Spleen (tissue), 11 donors: ENCODE data around the gene PTGER2. TPM values are rescaled to one million over a fixed set of nuclear protein-coding genes. Genes with fewer than 3 reads are reported as not detected.

ENCODE experiments used
- DNase-seq: peaks from one replicate; pipeline ENCODE4 v3.0.0-alpha.2; 2020
- H3K27ac ChIP-seq, 8 donors: fragments of 200-600 bp; sonication (generic) in 7 of 8; 1 replicate in 4 of 8; 2 replicates in 4 of 8; pipeline versions ENCODE4 v1.5.0 to v1.8.0; 2016 to 2021; ENCODE audit warnings: inconsistent platforms in 4 of 8, mild to moderate bottlenecking in 4 of 8, moderate library complexity in 1 of 8
- H3K27me3 ChIP-seq, 7 donors: fragments of 200-600 bp; sonication (generic) in 6 of 7; replicated peaks in 1 of 7; 1 replicate in 4 of 7; 2 replicates in 3 of 7; pipeline versions ENCODE4 v1.5.0 to v1.8.0; 2016 to 2021; ENCODE audit warnings: inconsistent platforms in 3 of 7, mild to moderate bottlenecking in 1 of 7
- H3K36me3 ChIP-seq, 6 donors: fragments of 200-600 bp; sonication (generic) in 5 of 6; 1 replicate in 4 of 6; 2 replicates in 2 of 6; pipeline versions ENCODE4 v1.5.0 to v1.8.0; 2016 to 2021; ENCODE audit warnings: inconsistent platforms in 2 of 6
- H3K4me1 ChIP-seq, 6 donors: fragments of 200-600 bp; sonication (generic) in 5 of 6; 1 replicate in 3 of 6; 2 replicates in 3 of 6; pipeline versions ENCODE4 v1.5.0 to v1.8.0; 2016 to 2021; ENCODE audit warnings: inconsistent platforms in 3 of 6
- H3K4me3 ChIP-seq, 8 donors: fragments of 200-600 bp; sonication (generic) in 7 of 8; 1 replicate in 4 of 8; 2 replicates in 4 of 8; pipeline versions ENCODE4 v1.5.0 to v1.8.0; 2016 to 2021; ENCODE audit warnings: inconsistent platforms in 4 of 8, mild to moderate bottlenecking in 4 of 8, moderate library complexity in 2 of 8
- H3K9me3 ChIP-seq, 8 donors: fragments of 200-600 bp; sonication (generic) in 7 of 8; 1 replicate in 4 of 8; 2 replicates in 4 of 8; pipeline versions ENCODE4 v1.5.0 to v1.8.0; 2016 to 2021; ENCODE audit warnings: inconsistent platforms in 4 of 8
- POLR2A ChIP-seq, 3 donors: fragments of 450-650 bp; IDR thresholded peaks; one replicate each; pipeline ENCODE4 v1.5.1; 2017; ENCODE audit warnings: antibody characterized with exemption in 3 of 3, mild to moderate bottlenecking in 1 of 3
- POLR2AphosphoS5 ChIP-seq, 3 donors: sonication (generic); formaldehyde crosslinking; IDR thresholded peaks; one replicate each; pipeline ENCODE4 v1.5.1; 2017; ENCODE audit warnings: antibody characterized with exemption in 3 of 3
- WGBS, 5 donors: extraction: QIAGEN DNeasy Blood & Tissue Kit in 3 of 5; methylation state at CpG; one replicate each; pipeline versions ENCODE4 v1.1.5 to v1.1.7; 2013 to 2018; 5-methylcytosine and 5-hydroxymethylcytosine counted together
- intact Hi-C: fragments of 100-400 bp; cut with DNase I; formaldehyde crosslinking; loops from one replicate; pipeline ENCODE4 v1.15.0; 2023; ENCODE audit warnings: low total_unique reads
- polyA plus RNA-seq, 3 donors: library from polyadenylated mRNA; stranded (reverse); fragments of 200-250 nt; gene quantifications; one replicate each; pipeline ENCODE4 v1.2.1, GENCODE V29; 2013
- total RNA-seq, 7 donors: library from RNA; depleted of rRNA in 3 of 7; stranded (reverse); fragments of >200 nt in 3 of 7; fragmentation: NEBNext Ultra II Directional in 4 of 7; extraction: Animal tissue kit (Norgen Biotek cat#: 25700) in 4 of 7; gene quantifications; one replicate each; pipeline versions ENCODE4 v1.1.0 to v1.2.1, GENCODE V29; 2016 to 2021
- TF ChIP-seq, protein P1 (sequence below), 11 experiments: fragments of 200-600 bp in 7 of 11; fragments of 450-650 bp in 4 of 11; sonication (generic) in 4 of 11; IDR thresholded peaks in 8 of 11; conservative IDR thresholded peaks in 3 of 11; 1 replicate in 7 of 11; 2 replicates in 4 of 11; pipeline versions ENCODE4 v1.4.0 to v1.8.0; 2016 to 2021; ENCODE audit warnings: antibody characterized with exemption in 11 of 11, inconsistent platforms in 4 of 11, mild to moderate bottlenecking in 1 of 11
- donor health status: healthy with polysubstance abuse.
- donor health status: DM: no; HTN: no; CAD: no; lungs with moderate emphysema.
- donor health status: DM: no; HTN: no; CAD: no.
- donor health status: Bipolar disorder and iron deficiency.
- donor health status: healthy.
- donor health status: DM: no; HTN: no; CAD: no.
- donor health status: DM: yes; HTN: yes; CAD: no.

Gene PTGER2
- total and polyA plus RNA-seq, 10 donors = 1.5 to 44.7 (median 15.6) TPM

DNA sequence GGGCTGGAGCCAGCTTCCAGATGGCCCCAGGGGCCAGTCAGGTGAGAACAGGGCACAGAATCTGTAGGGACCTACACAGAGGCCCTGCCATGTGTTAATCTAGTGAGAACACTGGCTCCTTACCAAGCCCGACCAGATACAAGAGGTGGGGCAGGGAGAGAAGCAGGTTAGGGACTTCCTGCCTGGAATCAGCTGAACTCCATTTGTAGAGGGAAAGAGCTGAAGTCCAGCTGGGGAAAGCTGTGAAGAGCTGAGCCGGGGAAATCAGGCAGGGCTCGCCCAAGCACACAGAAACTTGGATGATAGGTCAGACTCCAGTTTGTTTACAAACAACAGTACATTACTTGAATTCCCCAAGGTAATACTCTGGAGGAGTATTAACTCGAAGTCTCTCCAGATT lies 46.7 kb downstream of the PTGER2 start:
- Histone ChIP-seq H3K27ac (peak overlapping the region in 7 of 8 donors; percentile 1 to 52 (median 17)), H3K9me3 (no peaks in the 10 kb centered on the region), H3K36me3 (no peaks in the 10 kb centered on the region), H3K4me1 (peaks cover 0 to 17% (median 6%) of the 10 kb centered on the region in 6 donors), H3K27me3 (peaks cover 0 to 5% (median 0%) of the 10 kb centered on the region in 7 donors), H3K4me3 (no peak overlapping the region)
- no peak for DNase-seq
- intact Hi-C loops = no loop called here
- TF ChIP-seq, protein P1, sequence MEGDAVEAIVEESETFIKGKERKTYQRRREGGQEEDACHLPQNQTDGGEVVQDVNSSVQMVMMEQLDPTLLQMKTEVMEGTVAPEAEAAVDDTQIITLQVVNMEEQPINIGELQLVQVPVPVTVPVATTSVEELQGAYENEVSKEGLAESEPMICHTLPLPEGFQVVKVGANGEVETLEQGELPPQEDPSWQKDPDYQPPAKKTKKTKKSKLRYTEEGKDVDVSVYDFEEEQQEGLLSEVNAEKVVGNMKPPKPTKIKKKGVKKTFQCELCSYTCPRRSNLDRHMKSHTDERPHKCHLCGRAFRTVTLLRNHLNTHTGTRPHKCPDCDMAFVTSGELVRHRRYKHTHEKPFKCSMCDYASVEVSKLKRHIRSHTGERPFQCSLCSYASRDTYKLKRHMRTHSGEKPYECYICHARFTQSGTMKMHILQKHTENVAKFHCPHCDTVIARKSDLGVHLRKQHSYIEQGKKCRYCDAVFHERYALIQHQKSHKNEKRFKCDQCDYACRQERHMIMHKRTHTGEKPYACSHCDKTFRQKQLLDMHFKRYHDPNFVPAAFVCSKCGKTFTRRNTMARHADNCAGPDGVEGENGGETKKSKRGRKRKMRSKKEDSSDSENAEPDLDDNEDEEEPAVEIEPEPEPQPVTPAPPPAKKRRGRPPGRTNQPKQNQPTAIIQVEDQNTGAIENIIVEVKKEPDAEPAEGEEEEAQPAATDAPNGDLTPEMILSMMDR (IDR thresholded peaks at IDR 0.05 in 8 of 11, conservative IDR thresholded peaks at IDR 0.05 in 3 of 11) = no peak
- no peak for TF ChIP-seq POLR2A (IDR thresholded peaks at IDR 0.05)
- no peak for TF ChIP-seq POLR2AphosphoS5 (IDR thresholded peaks at IDR 0.05)
- WGBS, 5 donors = 43 to 74% (median 67%) methylated on average over 4 of the region's 4 CpGs

DNA sequence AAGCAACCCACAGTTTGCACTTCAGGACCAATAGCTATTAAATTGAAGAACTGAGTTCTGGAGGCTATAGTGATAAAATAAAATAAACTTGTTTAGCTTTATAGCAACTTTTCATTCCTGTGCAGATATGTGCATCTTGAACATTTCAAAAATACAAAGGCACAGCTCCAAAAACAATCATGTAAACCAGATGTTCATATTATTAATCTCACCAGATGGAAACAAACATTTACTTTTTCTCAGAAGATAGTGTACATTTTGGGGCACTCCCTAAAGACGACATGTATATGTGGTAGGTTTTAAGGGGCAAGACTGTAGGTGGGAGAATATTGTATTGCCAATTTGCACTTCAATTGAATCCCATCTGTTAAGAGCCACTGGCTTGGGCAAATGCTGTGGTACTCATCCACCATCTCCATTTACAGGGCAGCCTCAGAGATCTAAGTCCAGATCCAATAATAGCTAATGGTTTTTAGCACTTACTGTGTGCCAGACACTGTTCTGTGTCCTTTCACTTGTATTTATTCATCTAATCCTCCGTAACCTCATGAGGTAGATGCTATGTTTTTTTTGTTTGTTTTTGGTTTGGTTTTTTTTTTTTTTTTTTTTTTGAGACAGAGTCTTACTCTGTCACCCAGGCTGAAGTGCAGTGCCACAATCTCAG lies 49.1 kb downstream of the PTGER2 start:
- H3K27ac ChIP-seq = no peak overlapping the region
- no peaks in the 10 kb centered on the region for H3K27me3 ChIP-seq
- H3K9me3 ChIP-seq = no peaks in the 10 kb centered on the region
- no peaks in the 10 kb centered on the region for H3K36me3 ChIP-seq
- intact Hi-C loops = no loop called here
- no peak for DNase-seq
- TF ChIP-seq POLR2A (IDR thresholded peaks at IDR 0.05) = no peak
- no peak for TF ChIP-seq POLR2AphosphoS5 (IDR thresholded peaks at IDR 0.05)
- TF ChIP-seq, protein P1 (IDR thresholded peaks at IDR 0.05 in 8 of 11, conservative IDR thresholded peaks at IDR 0.05 in 3 of 11) = no peak
- H3K4me1 ChIP-seq = peaks cover 0 to 17% (median 6%) of the 10 kb centered on the region in 6 donors
- WGBS, 5 donors = 83 to 98% (median 95%) methylated on average over 2 of the region's 2 CpGs
- H3K4me3 ChIP-seq = no peak overlapping the region

DNA sequence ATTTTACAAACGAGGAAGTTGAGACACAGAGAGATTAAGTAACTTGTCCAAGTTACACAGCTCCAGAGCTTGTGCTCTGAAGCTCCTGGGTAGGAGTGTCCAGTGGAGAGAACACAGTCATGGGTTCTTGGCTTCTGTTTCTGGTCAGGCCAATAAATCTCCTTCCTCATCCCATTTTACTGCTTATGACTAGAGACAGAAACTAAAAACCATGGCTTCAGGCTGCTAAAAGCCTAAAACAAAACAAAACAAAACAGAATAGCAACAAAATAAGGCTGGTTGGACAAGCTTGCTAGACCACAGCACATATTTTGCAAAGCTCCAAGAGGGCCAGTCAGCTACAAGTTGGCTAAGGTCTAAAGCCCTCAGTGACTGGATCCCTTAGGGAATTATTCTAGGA lies 49.8 kb downstream of the PTGER2 start:
- intact Hi-C loops = no loop called here
- no peaks in the 10 kb centered on the region for H3K27me3 ChIP-seq

DNA sequence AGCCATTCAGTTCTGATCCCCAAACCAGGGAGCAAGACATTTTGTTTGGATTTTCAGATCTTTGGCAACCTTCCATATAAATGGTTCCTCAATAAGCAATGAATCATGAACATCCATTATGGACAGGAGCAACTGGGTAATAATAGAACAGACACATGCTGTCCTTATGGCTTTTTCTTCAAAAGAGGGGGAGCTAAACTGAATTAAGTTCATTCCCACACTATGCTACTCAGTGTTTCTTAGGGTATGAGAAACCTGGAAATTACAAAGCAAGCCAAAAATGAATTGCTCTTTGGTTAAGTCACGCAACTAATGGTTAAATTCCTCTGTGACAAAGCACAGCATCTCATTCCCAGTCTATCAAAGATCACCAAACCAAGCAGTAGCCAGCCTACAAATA lies 51.0 kb downstream of the PTGER2 start:
- Histone ChIP-seq H3K4me1 (peaks cover 0 to 17% (median 5%) of the 10 kb centered on the region in 6 donors), H3K36me3 (no peaks in the 10 kb centered on the region), H3K27ac (no peak overlapping the region), H3K4me3 (no peak overlapping the region), H3K9me3 (no peaks in the 10 kb centered on the region), H3K27me3 (no peaks in the 10 kb centered on the region)
- 81 to 100% (median 100%) methylated on average over 1 of the region's 1 CpG for WGBS, 5 donors
- intact Hi-C loops = no loop called here
- TF ChIP-seq, protein P1 (IDR thresholded peaks at IDR 0.05 in 8 of 11, conservative IDR thresholded peaks at IDR 0.05 in 3 of 11) = no peak
- TF ChIP-seq POLR2AphosphoS5 (IDR thresholded peaks at IDR 0.05) = no peak
- DNase-seq = no peak

More for the DNA sequence above, 49.8 kb downstream of the PTGER2 start:
- peaks cover 0 to 17% (median 6%) of the 10 kb centered on the region in 6 donors for H3K4me1 ChIP-seq
- no peak for TF ChIP-seq POLR2A (IDR thresholded peaks at IDR 0.05)
- no peak for TF ChIP-seq POLR2AphosphoS5 (IDR thresholded peaks at IDR 0.05)
- TF ChIP-seq, protein P1 (IDR thresholded peaks at IDR 0.05 in 8 of 11, conservative IDR thresholded peaks at IDR 0.05 in 3 of 11) = no peak
- no peaks in the 10 kb centered on the region for H3K36me3 ChIP-seq
- H3K27ac ChIP-seq = peak overlapping the region in 1 of 8 donors; percentile 51
- no peaks in the 10 kb centered on the region for H3K9me3 ChIP-seq
- 33 to 92% (median 48%) methylated on average over 1 of the region's 1 CpG for WGBS, 5 donors
- DNase-seq = no peak
- H3K4me3 ChIP-seq = no peak overlapping the region
